ENCODE measurements around the gene PIGS. TPM values are rescaled to one million over a fixed set of nuclear protein-coding genes. Genes with fewer than 3 reads are reported as not detected.

PIGS gene
- total and polyA plus RNA-seq, 2 donors (not counting 1 experiment from before 2014, with no cell fraction given) = 44.1 to 55.1 TPM

DNA sequence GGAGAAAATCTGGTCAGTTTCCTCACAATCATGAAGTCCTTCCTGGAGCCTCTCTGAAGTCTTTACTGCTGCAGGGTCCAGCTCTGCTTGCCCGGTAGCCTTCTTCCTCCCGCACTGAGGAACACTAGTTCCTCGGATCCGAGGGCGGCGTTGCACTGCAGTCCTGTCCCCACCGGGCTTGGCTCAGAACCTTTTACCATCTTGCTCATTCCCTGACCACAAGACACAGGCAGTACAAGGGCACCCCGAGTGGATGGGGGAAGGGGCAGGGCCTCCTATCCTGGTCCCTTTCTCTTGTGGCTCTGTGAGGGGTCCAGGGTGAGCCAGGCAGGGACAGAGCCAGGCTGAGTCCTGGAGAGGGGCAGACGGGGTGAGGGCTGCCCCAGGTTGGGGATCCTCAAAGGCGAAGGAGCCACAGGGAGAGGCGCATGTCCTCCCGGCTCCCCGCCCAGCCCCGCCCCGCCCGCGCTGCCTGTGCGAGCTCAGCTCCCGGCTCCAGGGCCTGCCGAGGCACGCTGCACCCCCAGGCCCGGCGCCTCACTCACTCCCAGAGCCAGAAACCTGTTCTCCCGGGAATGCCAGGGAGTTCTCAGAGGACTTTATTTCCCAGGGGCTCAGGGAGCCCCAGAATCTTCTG lies 63.6 kb downstream of the PIGS start:
- H3K4me3 Mint-ChIP-seq = no peak overlapping the region
- 78% methylated on average over 21 of the region's 24 CpGs for WGBS (ENCODE audit: insufficient coverage)
- CTCF ChIA-PET = no interaction called here
- Histone ChIP-seq H3K9me3 (ENCODE audit: control extremely low read depth in 1 of 3, control insufficient read depth in 2 of 3, insufficient read depth in 1 of 3, low read length in 2 of 3) (no peaks in the 10 kb centered on the region), H3K4me2 (replicated peaks; ENCODE audit: low read depth, low read length, poor library complexity, severe bottlenecking) (no peak overlapping the region), H3K79me2 (ENCODE audit: control insufficient read depth, insufficient read depth, low read length) (no peaks in the 10 kb centered on the region), H3K4me3 (ENCODE audit: control extremely low read depth in 1 of 5, extremely low read depth in 1 of 5, insufficient read depth in 1 of 5, low read depth in 2 of 5, low read length in 4 of 5) (no peak overlapping the region), H2AFZ (ENCODE audit: insufficient read depth, low read depth, low read length, poor library complexity, severe bottlenecking) (no peak overlapping the region), H3K9ac (ENCODE audit: low read length) (no peak overlapping the region), H3K27me3 (replicated peaks in 1 of 4; ENCODE audit: control extremely low read depth in 1 of 4, control insufficient read depth in 3 of 4, insufficient read depth in 4 of 4, low read length in 3 of 4) (peaks cover 0 to 28% (median 5%) of the 10 kb centered on the region in 4 experiments), H3K36me3 (replicated peaks in 1 of 2; ENCODE audit: control extremely low read depth in 1 of 2, control insufficient read depth in 1 of 2, extremely low read depth in 1 of 2, insufficient read depth in 2 of 2, low read length in 1 of 2) (no peaks in the 10 kb centered on the region), H3K27ac (ENCODE audit: low read length in 2 of 2) (no peak overlapping the region), H4K20me1 (ENCODE audit: control insufficient read depth, insufficient read depth, low read length, poor library complexity, severe bottlenecking) (no peaks in the 10 kb centered on the region), H3K4me1 (ENCODE audit: control insufficient read depth in 2 of 2, insufficient read depth in 2 of 2, low read length in 2 of 2) (no peaks in the 10 kb centered on the region)
- TF ChIP-seq, protein P1, sequence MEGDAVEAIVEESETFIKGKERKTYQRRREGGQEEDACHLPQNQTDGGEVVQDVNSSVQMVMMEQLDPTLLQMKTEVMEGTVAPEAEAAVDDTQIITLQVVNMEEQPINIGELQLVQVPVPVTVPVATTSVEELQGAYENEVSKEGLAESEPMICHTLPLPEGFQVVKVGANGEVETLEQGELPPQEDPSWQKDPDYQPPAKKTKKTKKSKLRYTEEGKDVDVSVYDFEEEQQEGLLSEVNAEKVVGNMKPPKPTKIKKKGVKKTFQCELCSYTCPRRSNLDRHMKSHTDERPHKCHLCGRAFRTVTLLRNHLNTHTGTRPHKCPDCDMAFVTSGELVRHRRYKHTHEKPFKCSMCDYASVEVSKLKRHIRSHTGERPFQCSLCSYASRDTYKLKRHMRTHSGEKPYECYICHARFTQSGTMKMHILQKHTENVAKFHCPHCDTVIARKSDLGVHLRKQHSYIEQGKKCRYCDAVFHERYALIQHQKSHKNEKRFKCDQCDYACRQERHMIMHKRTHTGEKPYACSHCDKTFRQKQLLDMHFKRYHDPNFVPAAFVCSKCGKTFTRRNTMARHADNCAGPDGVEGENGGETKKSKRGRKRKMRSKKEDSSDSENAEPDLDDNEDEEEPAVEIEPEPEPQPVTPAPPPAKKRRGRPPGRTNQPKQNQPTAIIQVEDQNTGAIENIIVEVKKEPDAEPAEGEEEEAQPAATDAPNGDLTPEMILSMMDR (IDR thresholded peaks at IDR 0.05) = no peak
- no peak for TF ChIP-seq EZH2 (IDR thresholded peaks at IDR 0.05; ENCODE audit: borderline replicate concordance, insufficient read depth, low read depth, low read length, poor library complexity, severe bottlenecking)
- H3K27ac Mint-ChIP-seq = no peak overlapping the region
- ATAC-seq (ENCODE audit: low read depth) (no peak), DNase-seq (no peak)
- intact Hi-C loops (cut with micrococcal nuclease) = no loop called here
- peaks cover 26% of the 10 kb centered on the region for H3K27me3 Mint-ChIP-seq
- H3K9me3 Mint-ChIP-seq (ENCODE audit: insufficient read depth) = no peaks in the 10 kb centered on the region
- POLR2A ChIA-PET = no interaction called here
- no peaks in the 10 kb centered on the region for H3K4me1 Mint-ChIP-seq

DNA sequence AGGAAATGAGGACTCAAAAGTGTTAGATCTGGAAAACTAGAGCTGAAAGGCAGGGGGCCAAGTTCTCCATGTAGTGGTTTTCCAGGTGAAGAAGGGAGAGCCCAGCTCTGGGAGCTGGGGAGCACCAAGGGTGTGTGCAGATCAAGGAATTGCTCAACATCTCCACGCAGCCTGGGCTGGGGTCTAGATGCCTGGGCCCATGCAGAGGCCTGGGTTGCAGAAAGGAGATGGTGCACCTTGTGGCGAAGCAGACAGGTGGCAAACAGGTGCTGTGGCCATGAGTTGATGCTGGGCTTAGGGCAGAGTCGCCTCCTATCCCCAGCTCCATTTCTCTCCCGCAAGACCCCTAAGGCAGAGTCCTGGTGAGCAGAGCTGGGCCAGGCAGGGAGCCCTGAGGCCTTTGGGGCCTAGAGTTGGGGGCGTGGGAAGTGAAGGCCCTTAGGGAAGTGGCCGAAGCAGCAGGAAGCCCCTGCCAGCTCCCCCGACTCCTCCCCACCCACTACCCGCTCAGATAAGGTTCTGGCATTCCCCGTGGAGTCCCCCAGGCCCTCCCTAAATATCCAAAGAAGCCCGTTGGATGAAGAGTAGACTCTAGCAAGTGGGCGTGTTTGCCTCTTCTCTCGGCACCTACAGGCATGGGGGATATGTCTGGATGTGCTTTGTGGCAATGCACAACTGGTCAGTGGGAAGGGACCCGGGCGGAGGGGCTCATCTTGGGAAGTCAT lies 64.4 kb downstream of the PIGS start:
- no peaks in the 10 kb centered on the region for H4K20me1 ChIP-seq (ENCODE audit: control insufficient read depth, insufficient read depth, low read length, poor library complexity, severe bottlenecking)
- no peaks in the 10 kb centered on the region for H3K4me1 Mint-ChIP-seq
- POLR2A ChIA-PET = no interaction called here
- H3K4me2 ChIP-seq (replicated peaks; ENCODE audit: low read depth, low read length, poor library complexity, severe bottlenecking) = no peak overlapping the region
- H3K9me3 Mint-ChIP-seq (ENCODE audit: insufficient read depth) = no peaks in the 10 kb centered on the region
- peaks cover 0 to 21% (median 5%) of the 10 kb centered on the region in 4 experiments for H3K27me3 ChIP-seq (replicated peaks in 1 of 4; ENCODE audit: control extremely low read depth in 1 of 4, control insufficient read depth in 3 of 4, insufficient read depth in 4 of 4, low read length in 3 of 4)
- H3K27me3 Mint-ChIP-seq = peaks cover 26% of the 10 kb centered on the region
- no peak overlapping the region for H2AFZ ChIP-seq (ENCODE audit: insufficient read depth, low read depth, low read length, poor library complexity, severe bottlenecking)
- intact Hi-C loops (cut with micrococcal nuclease) = no loop called here
- no peak overlapping the region for H3K27ac Mint-ChIP-seq
- 89% methylated on average over 4 of the region's 14 CpGs for WGBS (ENCODE audit: insufficient coverage)
- H3K4me3 Mint-ChIP-seq = no peak overlapping the region
- TF ChIP-seq EZH2 (IDR thresholded peaks at IDR 0.05; ENCODE audit: borderline replicate concordance, insufficient read depth, low read depth, low read length, poor library complexity, severe bottlenecking) = no peak
- TF ChIP-seq, protein P1 (IDR thresholded peaks at IDR 0.05) = no peak
- no peaks in the 10 kb centered on the region for H3K4me1 ChIP-seq (ENCODE audit: control insufficient read depth in 2 of 2, insufficient read depth in 2 of 2, low read length in 2 of 2)
- no peak for ATAC-seq (ENCODE audit: low read depth)
- CTCF ChIA-PET = no interaction called here
- H3K36me3 ChIP-seq (replicated peaks in 1 of 2; ENCODE audit: control extremely low read depth in 1 of 2, control insufficient read depth in 1 of 2, extremely low read depth in 1 of 2, insufficient read depth in 2 of 2, low read length in 1 of 2) = no peaks in the 10 kb centered on the region
- no peak for DNase-seq
- no peaks in the 10 kb centered on the region for H3K9me3 ChIP-seq (ENCODE audit: control extremely low read depth in 1 of 3, control insufficient read depth in 2 of 3, insufficient read depth in 1 of 3, low read length in 2 of 3)
- no peak overlapping the region for H3K9ac ChIP-seq (ENCODE audit: low read length)
- no peak overlapping the region for H3K27ac ChIP-seq (ENCODE audit: low read length in 2 of 2)
- no peak overlapping the region for H3K4me3 ChIP-seq (ENCODE audit: control extremely low read depth in 1 of 5, extremely low read depth in 1 of 5, insufficient read depth in 1 of 5, low read depth in 2 of 5, low read length in 4 of 5)
- no peaks in the 10 kb centered on the region for H3K79me2 ChIP-seq (ENCODE audit: control insufficient read depth, insufficient read depth, low read length)
